Activated T-helper 2 cell treated with anti-CD3 and anti-CD28 coated beads, Interferon-gamma antibody, Interleukin-2, Interleukin-4, amounts not matched to agents 10 μg/mL and 5 μg/mL and 100 μg/mL, durations not matched to agents 14 hours and 24 hours and 36 hours (primary cell): ENCODE data around the gene HNRNPA0. TPM values are rescaled to one million over a fixed set of nuclear protein-coding genes. Genes with fewer than 3 reads are reported as not detected.
"Not testable (repeated sequence)": the region's sequence is repeated elsewhere in the genome, so short reads cannot be mapped to it uniquely, and the experiment has no call there.

ENCODE experiments used
- DNase-seq: peaks from one replicate; pipeline ENCODE4 v3.0.0; 2021; ENCODE audit warnings: low spot score
- H3K27ac Mint-ChIP-seq: one replicate; pipeline ENCODE4 v1.8.0; 2021; ENCODE audit warnings: mixed read lengths
- H3K27me3 Mint-ChIP-seq: one replicate; pipeline ENCODE4 v1.8.0; 2021; ENCODE audit warnings: low read depth, mixed read lengths
- H3K36me3 Mint-ChIP-seq: one replicate; pipeline ENCODE4 v1.8.0; 2021; ENCODE audit warnings: low read depth, mixed read lengths
- H3K4me1 Mint-ChIP-seq: one replicate; pipeline ENCODE4 v1.8.0; 2021; ENCODE audit warnings: low read depth, mixed read lengths
- H3K4me3 Mint-ChIP-seq: one replicate; pipeline ENCODE4 v1.8.0; 2021; ENCODE audit warnings: low read depth, mild to moderate bottlenecking, moderate library complexity, mixed read lengths
- H3K9me3 Mint-ChIP-seq: one replicate; pipeline ENCODE4 v1.8.0; 2021; ENCODE audit warnings: mixed read lengths
- intact Hi-C: fragments of 100-400 bp; cut with micrococcal nuclease; formaldehyde crosslinking; loops from one replicate; pipeline ENCODE4 v1.15.1; 2023
- total RNA-seq: library from RNA; stranded (reverse); gene quantifications from 2 replicates; pipeline ENCODE4 v1.2.3, GENCODE V29; 2022

Gene HNRNPA0
- 37.2 and 37.5 TPM in 2 replicates for total RNA-seq

- intact Hi-C loops: loop anchor here (1.0 to 5.0 kb wide), 4 partner anchors 18 to 424 kb away; partner anchors contain the start of genes BRD8, KLHL3 and PKD2L2
- H3K27me3 Mint-ChIP-seq: no peaks in the 10 kb centered on the region
- peak within 1 kb of the TSS; percentile 100 for H3K27ac Mint-ChIP-seq
- peaks cover 4% of the 10 kb centered on the region for H3K9me3 Mint-ChIP-seq
- H3K36me3 Mint-ChIP-seq: peaks cover 45% of the 10 kb centered on the region
- H3K4me1 Mint-ChIP-seq: peaks cover 21% of the 10 kb centered on the region
- H3K4me3 Mint-ChIP-seq: peak within 1 kb of the TSS; percentile 99
- DNase-seq: peak; percentile 96
These were observed at the start of gene HNRNPA0 for GRCh38 chr5:137754188-137754960. TSS of gene HNRNPA0 (minus strand) at chr5:137754363. CDS start at chr5:137754066, 297 bp downstream.

DNA sequence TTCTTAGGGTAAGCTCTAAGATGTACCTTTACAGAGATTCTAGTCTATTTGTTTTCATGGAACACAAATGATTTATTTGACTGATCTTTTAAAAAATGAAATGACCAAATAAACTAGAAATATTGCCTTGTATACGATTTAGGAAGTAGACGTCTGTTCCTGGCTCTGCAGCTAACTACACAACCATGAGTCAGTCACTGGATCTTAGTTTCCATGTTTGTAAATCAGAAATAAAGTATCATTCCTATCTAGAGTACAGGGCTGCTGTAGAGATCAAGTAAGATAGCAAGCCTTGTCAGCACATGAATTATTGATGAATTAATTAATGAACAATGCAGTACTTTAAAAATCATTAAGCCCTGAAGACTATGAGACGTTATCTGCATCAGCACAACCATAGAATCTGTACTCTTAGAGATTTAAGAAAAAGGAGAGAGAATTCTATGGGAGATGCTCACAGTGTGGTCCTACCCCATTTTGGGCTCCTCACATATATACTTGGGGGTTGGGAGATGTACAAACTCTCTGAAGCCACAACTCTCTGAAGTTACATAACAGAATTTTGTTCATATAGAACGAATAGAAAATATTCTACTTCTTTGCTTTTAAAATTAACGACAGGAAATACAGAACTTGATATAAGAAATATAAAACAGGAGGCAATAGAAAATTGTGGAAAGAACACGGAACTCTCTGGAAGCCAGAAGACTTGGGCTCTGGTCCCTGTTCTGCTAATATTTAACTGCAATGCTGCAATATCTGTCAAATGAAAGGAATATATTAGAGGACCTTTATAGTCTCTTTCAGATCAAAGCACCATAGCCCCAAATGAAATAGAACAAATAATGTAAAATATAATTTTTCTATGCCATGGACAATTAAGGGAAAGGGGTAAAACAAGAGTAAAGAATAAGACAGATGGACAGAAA lies 48.4 kb upstream of the HNRNPA0 start:
- intact Hi-C loops: no loop called here
- H3K9me3 Mint-ChIP-seq: no peaks in the 10 kb centered on the region
- peaks cover 7% of the 10 kb centered on the region for H3K27me3 Mint-ChIP-seq
- H3K4me1 Mint-ChIP-seq: no peaks in the 10 kb centered on the region
- no peak overlapping the region for H3K4me3 Mint-ChIP-seq
- H3K36me3 Mint-ChIP-seq: no peaks in the 10 kb centered on the region
- no peak overlapping the region for H3K27ac Mint-ChIP-seq
- no peak for DNase-seq

GRCh38 chr5:137800700-137801411 lies 46.7 kb upstream of the HNRNPA0 start:
- Mint-ChIP-seq H3K36me3 (no peaks in the 10 kb centered on the region), H3K4me3 (no peak overlapping the region), H3K27me3 (peaks cover 7% of the 10 kb centered on the region), H3K27ac (no peak overlapping the region), H3K9me3 (no peaks in the 10 kb centered on the region), H3K4me1 (no peaks in the 10 kb centered on the region)
- intact Hi-C loops: no loop called here
- no peak for DNase-seq

GRCh38 chr5:137796279-137796678 lies 42.1 kb upstream of the HNRNPA0 start:
- H3K4me3 Mint-ChIP-seq: no peak overlapping the region
- peaks cover 2% of the 10 kb centered on the region for H3K27me3 Mint-ChIP-seq
- no peaks in the 10 kb centered on the region for H3K4me1 Mint-ChIP-seq
- H3K36me3 Mint-ChIP-seq: no peaks in the 10 kb centered on the region
- no peak for DNase-seq
- intact Hi-C loops: no loop called here
- H3K9me3 Mint-ChIP-seq: no peaks in the 10 kb centered on the region
- no peak overlapping the region for H3K27ac Mint-ChIP-seq

DNA sequence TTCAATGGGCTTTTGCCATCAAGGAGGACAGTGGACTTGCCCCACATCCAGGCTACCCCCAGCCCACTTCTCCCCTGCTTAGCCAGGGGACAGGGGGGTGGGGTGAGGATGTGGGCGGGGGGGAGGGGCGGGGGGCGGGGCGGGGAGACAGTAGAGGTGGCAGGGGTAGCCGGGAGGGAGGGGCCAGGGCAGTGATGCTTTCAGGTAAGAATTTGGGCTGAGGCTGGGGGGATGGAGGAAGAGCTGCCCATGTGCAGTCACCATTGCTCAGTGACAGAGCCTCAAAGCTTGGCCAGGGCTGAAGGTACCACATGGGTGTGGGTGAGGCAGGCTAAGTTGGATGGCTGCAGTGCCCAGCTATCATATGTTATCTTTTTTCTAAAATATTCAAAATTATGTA lies 40.7 kb upstream of the HNRNPA0 start:
- Mint-ChIP-seq H3K27me3 (no peaks in the 10 kb centered on the region), H3K9me3 (no peaks in the 10 kb centered on the region), H3K36me3 (no peaks in the 10 kb centered on the region), H3K4me1 (no peaks in the 10 kb centered on the region), H3K4me3 (no peak overlapping the region), H3K27ac (no peak overlapping the region)
- no peak for DNase-seq
- intact Hi-C loops: no loop called here

DNA sequence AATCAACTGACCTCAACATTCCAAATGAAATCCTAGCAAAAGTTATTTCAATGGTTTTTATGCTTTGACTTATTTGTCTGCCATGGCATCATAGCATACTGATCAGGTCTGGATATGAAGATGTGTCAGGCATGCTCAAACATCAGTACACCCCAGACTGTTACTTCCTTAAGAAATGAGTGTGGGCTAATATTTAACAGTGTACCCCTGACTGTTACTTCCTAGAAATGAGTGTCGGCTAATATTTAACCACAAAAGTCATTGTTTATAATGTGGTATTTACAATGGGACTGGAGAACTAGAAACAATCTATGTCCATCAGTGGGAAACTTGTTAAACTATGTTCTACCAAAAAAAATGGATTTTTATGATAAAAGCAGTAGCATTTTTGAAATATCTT lies 38.1 kb upstream of the HNRNPA0 start:
- Mint-ChIP-seq H3K27ac (no peak overlapping the region), H3K4me3 (no peak overlapping the region), H3K9me3 (peaks cover 4% of the 10 kb centered on the region), H3K36me3 (no peaks in the 10 kb centered on the region), H3K27me3 (no peaks in the 10 kb centered on the region), H3K4me1 (no peaks in the 10 kb centered on the region)
- intact Hi-C loops: no loop called here
- DNase-seq: no peak

- H3K27ac Mint-ChIP-seq: no peak overlapping the region
- H3K4me1 Mint-ChIP-seq: no peaks in the 10 kb centered on the region
- H3K27me3 Mint-ChIP-seq: peaks cover 4% of the 10 kb centered on the region
- intact Hi-C loops: no loop called here
- DNase-seq: no peak
- H3K9me3 Mint-ChIP-seq: peaks cover 4% of the 10 kb centered on the region
- no peaks in the 10 kb centered on the region for H3K36me3 Mint-ChIP-seq
- no peak overlapping the region for H3K4me3 Mint-ChIP-seq
These were observed 37.6 kb upstream of the HNRNPA0 start for GRCh38 chr5:137791799-137792198.

GRCh38 chr5:137791387-137791786 lies 37.2 kb upstream of the HNRNPA0 start:
- intact Hi-C loops: no loop called here
- H3K4me1 Mint-ChIP-seq: no peaks in the 10 kb centered on the region
- H3K36me3 Mint-ChIP-seq: no peaks in the 10 kb centered on the region
- peaks cover 4% of the 10 kb centered on the region for H3K9me3 Mint-ChIP-seq
- no peak overlapping the region for H3K4me3 Mint-ChIP-seq
- H3K27me3 Mint-ChIP-seq: peaks cover 8% of the 10 kb centered on the region
- no peak for DNase-seq
- H3K27ac Mint-ChIP-seq: no peak overlapping the region

- intact Hi-C loops, H3K4me3 Mint-ChIP-seq, H3K36me3 Mint-ChIP-seq: not testable (repeated sequence)
These were observed 34.4 kb upstream of the HNRNPA0 start for GRCh38 chr5:137788560-137788959.

DNA sequence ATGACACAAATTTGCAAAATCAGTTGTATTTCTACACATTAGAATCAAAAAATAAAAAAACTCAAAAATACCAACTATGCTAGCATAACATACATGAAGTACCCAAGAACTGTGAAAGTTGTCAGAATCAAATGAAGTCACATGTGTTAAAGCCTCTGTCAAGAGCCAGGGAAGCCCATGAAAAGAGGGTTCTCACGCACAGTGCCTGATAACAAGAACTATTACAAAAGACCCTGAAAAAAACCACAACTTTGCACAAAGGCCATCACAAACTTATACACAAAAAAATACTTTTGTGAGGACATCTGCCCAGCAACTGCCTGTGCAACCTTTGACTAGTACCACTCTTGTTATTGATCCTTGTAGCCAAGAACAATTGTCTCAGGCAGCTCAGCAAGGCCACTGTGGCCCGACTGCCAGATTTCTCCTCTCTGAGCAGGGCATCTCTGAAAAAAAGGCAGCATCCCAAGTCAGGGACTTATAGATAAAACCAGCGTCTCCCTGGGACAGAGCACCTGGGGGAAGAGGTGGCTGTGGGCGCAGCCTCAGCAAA lies 28.9 kb upstream of the HNRNPA0 start:
- Mint-ChIP-seq H3K9me3 (no peaks in the 10 kb centered on the region), H3K4me1 (no peaks in the 10 kb centered on the region), H3K4me3 (no peak overlapping the region), H3K27ac (no peak overlapping the region), H3K27me3 (peaks cover 34% of the 10 kb centered on the region), H3K36me3 (no peaks in the 10 kb centered on the region)
- no peak for DNase-seq
- intact Hi-C loops: no loop called here

More at GRCh38 chr5:137788560-137788959, 34.4 kb upstream of the HNRNPA0 start:
- H3K4me1 Mint-ChIP-seq, H3K27ac Mint-ChIP-seq, DNase-seq, H3K9me3 Mint-ChIP-seq: not testable (repeated sequence)
- peaks cover 21% of the 10 kb centered on the region for H3K27me3 Mint-ChIP-seq

- Mint-ChIP-seq H3K9me3 (no peaks in the 10 kb centered on the region), H3K36me3 (no peaks in the 10 kb centered on the region), H3K4me1 (no peaks in the 10 kb centered on the region), H3K27ac (no peak overlapping the region), H3K27me3 (peaks cover 33% of the 10 kb centered on the region), H3K4me3 (no peak overlapping the region)
- intact Hi-C loops: no loop called here
- no peak for DNase-seq
These were observed 27.9 kb upstream of the HNRNPA0 start for GRCh38 chr5:137782055-137782454.
